Kidney epithelial cell (primary cell): ENCODE results near the gene TUBB3. TPM values are rescaled to one million over a fixed set of nuclear protein-coding genes. Genes with fewer than 3 reads are reported as not detected.

Experiments used
- DNase-seq: peaks from one replicate; pipeline ENCODE4 v3.0.0-alpha.2; 2010; ENCODE audit warnings: low read depth
- H3K27me3 ChIP-seq: 2 replicates; pipeline ENCODE4 v1.6.0; 2011; ENCODE audit warnings: low read length; ENCODE audit not compliant: control insufficient read depth, insufficient read depth
- H3K36me3 ChIP-seq: 2 replicates; pipeline ENCODE4 v1.5.1; 2011; ENCODE audit warnings: low read length; ENCODE audit not compliant: control insufficient read depth, insufficient read depth
- H3K4me3 ChIP-seq: 2 replicates; pipeline ENCODE4 v1.5.1; 2011; ENCODE audit warnings: low read depth, mild to moderate bottlenecking, control low read depth, low read length
- CTCF ChIP-seq: IDR thresholded peaks from 2 replicates; pipeline ENCODE4 v1.5.1; 2011; ENCODE audit warnings: mild to moderate bottlenecking, moderate library complexity, low read length, control low read depth, inconsistent platforms; ENCODE audit not compliant: insufficient read depth, poor library complexity, severe bottlenecking
- total RNA-seq: library from RNA; depleted of rRNA; stranded (reverse); fragments of >200 nt; gene quantifications from 2 replicates; pipeline ENCODE4 v1.2.3, GENCODE V29; 2015

The TUBB3 gene
- total RNA-seq, 1 donor from 2014 or later: 599 TPM

- Histone ChIP-seq H3K4me3 (peak overlapping the region; percentile 93), H3K36me3 (no peaks in the 10 kb centered on the region), H3K27me3 (no peaks in the 10 kb centered on the region)
- TF ChIP-seq CTCF: no peak
- DNase-seq: no peak
These were observed 626 bp downstream of the TUBB3 start for GRCh38 chr16:89923640-89924296.

GRCh38 chr16:89924297-89924924 is 1.3 kb downstream of the TUBB3 start:
- peak overlapping the region; percentile 93 for H3K4me3 ChIP-seq
- H3K36me3 ChIP-seq: no peaks in the 10 kb centered on the region
- TF ChIP-seq CTCF: no peak
- no peak for DNase-seq
- no peaks in the 10 kb centered on the region for H3K27me3 ChIP-seq

GRCh38 chr16:89924925-89925307 is 1.8 kb downstream of the TUBB3 start:
- H3K36me3 ChIP-seq: no peaks in the 10 kb centered on the region
- H3K4me3 ChIP-seq: peak overlapping the region; percentile 93
- TF ChIP-seq CTCF: no peak
- H3K27me3 ChIP-seq: no peaks in the 10 kb centered on the region
- DNase-seq: no peak

- Histone ChIP-seq H3K27me3 (no peaks in the 10 kb centered on the region), H3K36me3 (no peaks in the 10 kb centered on the region), H3K4me3 (peak overlapping the region; percentile 93)
- no peak for DNase-seq
- no peak for TF ChIP-seq CTCF
These were observed 2.5 kb downstream of the TUBB3 start for GRCh38 chr16:89925596-89926079.

- no peak for DNase-seq
- Histone ChIP-seq H3K27me3 (no peaks in the 10 kb centered on the region), H3K36me3 (peaks cover 7% of the 10 kb centered on the region), H3K4me3 (no peak overlapping the region)
- no peak for TF ChIP-seq CTCF
These were observed 8.3 kb downstream of the TUBB3 start for GRCh38 chr16:89931305-89931896.
